Left ventricle myocardium inferior (tissue), 1 donor: ENCODE measurements around the gene AFAP1L2. TPM values are rescaled to one million over a fixed set of nuclear protein-coding genes. Genes with fewer than 3 reads are reported as not detected.

Source experiments
- DNase-seq: peaks from one replicate; pipeline ENCODE4 v3.0.0-alpha.2; 2020
- H3K27ac ChIP-seq: fragments of 200-600 bp; replicated peaks from 2 replicates; pipeline ENCODE4 v1.8.0; 2021
- H3K27me3 ChIP-seq: fragments of 200-600 bp; 2 replicates; pipeline ENCODE4 v1.8.0; 2021; ENCODE audit warnings: low read depth
- H3K36me3 ChIP-seq: fragments of 200-600 bp; 2 replicates; pipeline ENCODE4 v1.8.0; 2021
- H3K4me1 ChIP-seq: fragments of 200-600 bp; 2 replicates; pipeline ENCODE4 v1.8.0; 2021
- H3K4me3 ChIP-seq: fragments of 200-600 bp; 2 replicates; pipeline ENCODE4 v1.8.0; 2021; ENCODE audit warnings: mild to moderate bottlenecking, moderate library complexity
- H3K9me3 ChIP-seq: fragments of 200-600 bp; replicated peaks from 2 replicates; pipeline ENCODE4 v1.8.0; 2021
- intact Hi-C: fragments of 100-400 bp; cut with micrococcal nuclease; formaldehyde crosslinking; loops from one replicate; pipeline ENCODE4 v1.11.0; 2022
- total RNA-seq: library from RNA; stranded (reverse); fragmentation: NEBNext Ultra II Directional; extraction: Animal tissue kit (Norgen Biotek cat#: 25700); gene quantifications from one replicate; pipeline ENCODE4 v1.2.1, GENCODE V29; 2021
- TF ChIP-seq, protein P1 (sequence below): fragments of 200-600 bp; IDR thresholded peaks from 2 replicates; pipeline ENCODE4 v1.8.0; 2021; ENCODE audit warnings: antibody characterized with exemption, mild to moderate bottlenecking, borderline replicate concordance
- donor health status: DM: no; HTN: yes; CAD: no; lungs with severe emphysema.

AFAP1L2 gene
- total RNA-seq, 1 donor from 2014 or later = 7.0 TPM

DNA sequence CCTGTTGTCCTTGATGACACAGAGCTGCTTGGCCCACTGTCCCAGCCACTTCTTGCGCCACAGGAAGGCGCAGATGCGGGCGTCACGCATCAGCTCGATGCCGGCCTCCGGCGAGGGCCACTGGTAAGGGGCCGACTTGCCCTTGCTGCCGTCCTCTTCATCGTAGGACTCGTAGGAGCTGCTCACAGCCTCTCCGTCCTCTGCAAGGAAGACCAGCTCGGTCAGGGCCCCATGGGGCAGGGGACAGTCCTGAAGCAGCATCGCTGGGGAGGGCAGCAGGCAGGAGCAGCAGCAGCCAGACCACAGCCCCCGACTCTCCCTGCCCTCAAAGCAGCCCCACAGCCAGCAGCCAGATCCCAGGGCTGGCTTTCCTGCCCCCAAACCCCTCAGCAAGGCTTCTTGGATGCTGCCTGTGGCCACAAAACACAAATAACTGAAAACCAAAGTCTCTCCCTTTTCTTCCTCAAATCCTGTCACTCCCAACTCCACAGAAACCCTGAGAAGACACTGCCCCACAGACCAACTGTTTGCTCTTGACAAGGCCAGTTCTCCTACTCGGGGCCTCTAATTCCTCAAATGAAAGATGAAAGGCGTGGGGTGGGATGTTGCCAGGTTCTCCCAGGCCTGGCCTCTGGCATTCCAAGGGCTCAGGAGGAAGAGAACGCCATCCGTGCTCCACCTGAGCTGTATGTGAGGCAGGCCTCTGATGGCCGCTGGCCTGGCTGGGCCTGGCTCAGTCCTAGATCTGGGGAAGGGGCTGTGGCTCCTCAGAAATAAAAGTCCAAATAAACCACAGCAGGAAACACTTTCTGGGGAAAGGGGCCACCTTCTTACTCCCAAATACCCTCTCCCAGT lies 88.5 kb downstream of the AFAP1L2 start:
- Histone ChIP-seq H3K27me3 (no peaks in the 10 kb centered on the region), H3K36me3 (peaks cover 15% of the 10 kb centered on the region), H3K27ac (no peak overlapping the region), H3K4me1 (peaks cover 7% of the 10 kb centered on the region), H3K9me3 (no peaks in the 10 kb centered on the region), H3K4me3 (no peak overlapping the region)
- TF ChIP-seq, protein P1, sequence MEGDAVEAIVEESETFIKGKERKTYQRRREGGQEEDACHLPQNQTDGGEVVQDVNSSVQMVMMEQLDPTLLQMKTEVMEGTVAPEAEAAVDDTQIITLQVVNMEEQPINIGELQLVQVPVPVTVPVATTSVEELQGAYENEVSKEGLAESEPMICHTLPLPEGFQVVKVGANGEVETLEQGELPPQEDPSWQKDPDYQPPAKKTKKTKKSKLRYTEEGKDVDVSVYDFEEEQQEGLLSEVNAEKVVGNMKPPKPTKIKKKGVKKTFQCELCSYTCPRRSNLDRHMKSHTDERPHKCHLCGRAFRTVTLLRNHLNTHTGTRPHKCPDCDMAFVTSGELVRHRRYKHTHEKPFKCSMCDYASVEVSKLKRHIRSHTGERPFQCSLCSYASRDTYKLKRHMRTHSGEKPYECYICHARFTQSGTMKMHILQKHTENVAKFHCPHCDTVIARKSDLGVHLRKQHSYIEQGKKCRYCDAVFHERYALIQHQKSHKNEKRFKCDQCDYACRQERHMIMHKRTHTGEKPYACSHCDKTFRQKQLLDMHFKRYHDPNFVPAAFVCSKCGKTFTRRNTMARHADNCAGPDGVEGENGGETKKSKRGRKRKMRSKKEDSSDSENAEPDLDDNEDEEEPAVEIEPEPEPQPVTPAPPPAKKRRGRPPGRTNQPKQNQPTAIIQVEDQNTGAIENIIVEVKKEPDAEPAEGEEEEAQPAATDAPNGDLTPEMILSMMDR = no peak
- no peak for DNase-seq
- intact Hi-C loops = no loop called here

DNA sequence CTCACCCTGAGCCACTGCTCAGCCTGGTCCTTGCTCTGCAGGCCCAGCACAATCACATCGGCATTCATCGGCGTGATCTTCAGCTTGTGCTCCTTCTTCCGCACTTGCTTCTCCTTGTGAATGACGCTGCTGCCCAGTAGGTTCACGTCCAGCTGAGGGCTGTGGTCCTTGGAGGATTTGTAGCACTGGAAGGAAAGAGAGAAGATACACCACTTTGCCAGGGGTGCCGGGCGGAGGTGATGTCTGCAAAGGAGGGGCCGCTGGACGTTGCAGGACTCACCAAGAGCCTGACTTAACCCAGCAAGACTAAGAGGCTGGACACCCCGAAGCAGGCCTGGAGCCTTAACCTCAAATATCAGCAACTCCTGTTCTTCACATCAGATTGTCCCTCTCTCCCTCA lies 90.4 kb downstream of the AFAP1L2 start:
- peaks cover 5% of the 10 kb centered on the region for H3K4me1 ChIP-seq
- no peak overlapping the region for H3K27ac ChIP-seq
- peaks cover 17% of the 10 kb centered on the region for H3K36me3 ChIP-seq
- intact Hi-C loops = no loop called here
- H3K4me3 ChIP-seq = no peak overlapping the region
- no peak for DNase-seq
- no peaks in the 10 kb centered on the region for H3K9me3 ChIP-seq
- H3K27me3 ChIP-seq = no peaks in the 10 kb centered on the region
- TF ChIP-seq, protein P1 = no peak

DNA sequence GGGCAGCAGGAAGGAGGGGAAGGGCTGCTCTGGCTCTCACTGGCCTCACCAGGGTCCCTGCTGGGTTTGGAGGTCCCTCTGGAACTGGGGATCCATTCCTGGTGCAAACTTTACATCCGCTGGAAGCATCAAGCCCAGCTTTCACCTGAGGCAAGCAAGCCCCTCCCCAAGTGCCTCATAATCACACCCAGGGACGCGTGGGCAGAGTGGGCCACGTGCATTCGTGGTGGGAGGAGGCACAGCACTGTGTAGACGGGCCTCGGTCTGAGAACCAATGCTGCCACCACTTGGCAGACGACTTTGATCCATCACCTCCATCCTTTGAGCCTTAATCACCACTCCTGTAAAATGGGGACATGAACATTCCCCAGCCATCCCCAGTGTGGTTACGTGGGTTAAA lies 91.2 kb downstream of the AFAP1L2 start:
- Histone ChIP-seq H3K27ac (no peak overlapping the region), H3K36me3 (peaks cover 17% of the 10 kb centered on the region), H3K27me3 (no peaks in the 10 kb centered on the region), H3K9me3 (no peaks in the 10 kb centered on the region), H3K4me3 (no peak overlapping the region), H3K4me1 (peaks cover 12% of the 10 kb centered on the region)
- no peak for DNase-seq
- intact Hi-C loops = no loop called here
- TF ChIP-seq, protein P1 = no peak

DNA sequence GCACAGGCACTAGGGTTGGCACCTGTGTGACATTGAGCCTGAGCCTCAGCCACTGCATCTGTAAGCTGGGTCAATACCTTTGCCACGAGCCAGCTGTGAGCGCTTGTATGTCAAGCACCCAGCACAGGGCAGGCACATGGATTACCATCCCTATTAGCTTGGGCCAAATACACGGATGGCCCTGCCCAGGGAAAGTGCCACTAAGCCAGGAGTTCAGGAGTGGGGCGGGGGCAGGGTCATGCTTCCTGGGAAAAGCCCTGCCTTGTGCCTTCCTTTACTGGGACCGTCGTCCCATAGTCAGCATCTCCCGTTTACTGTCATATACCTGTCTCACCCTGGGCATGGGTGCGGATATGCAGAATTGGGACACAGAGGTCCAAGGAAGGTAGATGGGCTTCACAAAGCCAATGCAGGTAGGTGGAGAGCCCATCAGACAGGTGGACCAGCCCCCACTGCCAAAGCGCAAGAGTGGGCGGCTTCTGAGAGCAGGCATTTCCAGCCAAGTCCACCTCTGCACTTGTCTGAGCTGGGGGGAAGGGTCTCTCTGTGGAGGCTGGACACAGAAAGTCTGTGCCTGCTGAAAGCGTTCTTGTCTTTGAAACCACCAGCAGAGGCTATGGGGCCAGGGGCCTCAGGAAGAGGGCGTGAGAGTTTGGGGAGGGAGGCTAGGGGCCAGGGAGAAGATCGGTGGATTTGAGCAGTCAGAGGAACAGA lies 92.6 kb downstream of the AFAP1L2 start:
- Histone ChIP-seq H3K36me3 (peaks cover 17% of the 10 kb centered on the region), H3K27me3 (no peaks in the 10 kb centered on the region), H3K9me3 (no peaks in the 10 kb centered on the region), H3K4me1 (peaks cover 24% of the 10 kb centered on the region), H3K4me3 (no peak overlapping the region), H3K27ac (no peak overlapping the region)
- DNase-seq = no peak
- intact Hi-C loops = no loop called here
- TF ChIP-seq, protein P1 = no peak

DNA sequence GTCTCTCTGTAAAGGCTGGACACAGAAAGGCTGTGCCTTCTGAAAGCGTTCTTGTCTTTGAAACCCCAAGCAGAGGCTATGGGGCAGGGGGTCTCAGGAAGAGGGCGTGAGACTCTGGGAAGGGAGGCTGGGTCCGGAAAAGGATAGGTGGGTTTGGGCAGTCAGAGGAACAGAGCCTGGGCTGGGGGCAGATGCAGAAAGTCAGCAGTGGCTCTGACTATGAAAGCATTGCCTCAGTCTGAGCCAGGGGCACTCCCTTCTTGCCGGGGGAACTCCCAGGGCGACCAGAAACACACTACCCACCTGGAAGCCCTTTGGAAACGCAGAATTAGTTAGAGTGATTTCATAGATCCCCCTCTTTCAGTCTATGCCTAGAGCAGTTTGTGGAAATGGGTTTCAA lies 93.3 kb downstream of the AFAP1L2 start:
- Histone ChIP-seq H3K4me1 (peaks cover 24% of the 10 kb centered on the region), H3K36me3 (peaks cover 17% of the 10 kb centered on the region), H3K27me3 (no peaks in the 10 kb centered on the region), H3K27ac (no peak overlapping the region), H3K9me3 (no peaks in the 10 kb centered on the region), H3K4me3 (no peak overlapping the region)
- TF ChIP-seq, protein P1 = no peak
- intact Hi-C loops = no loop called here
- no peak for DNase-seq
